GM18867 (cell line): ENCODE results near the gene ZC3H18.
A peak's percentile ranks its signal among the peaks of the same experiment; 100 is the strongest.
"Not testable (repeated sequence)": the region's sequence is repeated elsewhere in the genome, so short reads cannot be mapped to it uniquely, and the experiment has no call there.

Source experiments
- ATAC-seq: cut with Tn5 transposase; IDR thresholded peaks from one replicate; pipeline ENCODE4 v1.9.1; 2021; ENCODE audit warnings: mild to moderate bottlenecking, moderate library complexity; ENCODE audit not compliant: unreplicated experiment

ZC3H18 gene

DNA sequence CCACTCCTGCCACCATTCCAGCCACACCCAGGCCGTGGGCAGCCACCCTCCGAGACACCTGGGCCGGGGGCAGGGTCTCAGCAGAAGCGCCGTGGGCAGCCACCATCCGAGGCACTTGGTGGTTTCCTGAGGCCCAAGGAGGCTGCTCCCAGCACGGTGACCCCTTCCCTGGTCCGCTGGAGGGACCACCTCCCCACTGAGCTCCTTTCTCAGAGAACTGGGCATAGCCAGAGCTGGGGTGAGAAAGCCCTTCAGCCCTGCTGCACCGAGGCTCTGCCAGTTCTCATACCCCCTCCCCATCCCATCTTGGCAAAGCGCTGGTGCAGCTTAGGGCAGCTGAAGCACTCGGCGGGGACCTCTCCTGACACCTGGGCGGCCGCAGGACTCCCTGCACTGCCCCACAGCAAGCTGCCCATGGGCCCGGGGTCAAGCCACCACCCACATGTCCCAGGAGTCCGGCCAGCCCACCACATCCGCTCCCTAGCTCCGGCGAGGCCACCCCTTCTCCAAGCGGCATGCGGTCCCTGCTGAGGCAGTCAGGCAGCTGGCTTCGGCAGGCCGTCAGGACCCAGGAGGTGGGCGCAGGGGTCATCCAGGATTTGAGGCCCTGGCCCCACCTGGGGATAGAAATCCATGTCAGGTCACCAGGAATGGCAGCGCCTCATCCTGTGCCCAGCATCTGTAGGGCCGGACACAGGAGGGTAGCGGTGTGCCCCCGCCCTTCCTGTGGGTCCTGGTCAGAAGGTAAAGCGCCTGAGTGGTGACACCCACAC lies 82.0 kb downstream of the ZC3H18 start:
- ATAC-seq = no peak

DNA sequence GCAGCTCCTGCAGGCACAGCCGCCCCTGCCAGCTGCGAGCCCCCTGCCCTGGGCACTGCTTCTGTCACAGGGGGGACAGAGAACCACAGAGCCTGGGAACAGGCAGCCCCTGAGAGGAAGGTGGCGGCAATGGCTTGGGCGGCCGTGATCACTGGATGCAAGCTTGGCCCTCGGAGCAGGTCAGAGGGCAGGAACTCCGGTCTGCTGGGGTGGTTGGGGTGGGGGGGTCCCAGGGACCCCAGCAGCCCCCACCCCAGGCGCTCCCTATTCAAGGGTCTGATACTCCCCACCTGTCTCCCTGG lies 82.5 kb downstream of the ZC3H18 start:
- ATAC-seq = no peak

DNA sequence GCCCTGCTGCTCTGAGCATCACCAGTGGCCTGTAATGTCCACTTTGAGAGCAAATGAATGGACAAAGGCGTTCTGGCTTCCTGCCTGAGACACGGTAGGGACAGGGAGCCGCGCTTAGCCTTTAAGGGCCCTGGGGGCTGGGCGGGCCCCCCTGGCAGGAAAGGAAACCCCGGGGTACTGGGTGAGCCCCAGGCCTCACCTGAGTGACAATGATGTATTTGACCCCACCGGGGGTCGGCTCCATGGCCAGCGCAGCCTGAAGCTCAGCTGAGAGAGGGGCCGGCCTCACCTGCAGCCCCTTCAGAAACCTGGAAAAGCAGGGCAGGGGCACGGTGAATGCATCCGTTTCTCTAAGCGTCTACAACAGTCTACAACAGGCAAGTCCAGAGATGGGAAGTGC lies 82.9 kb downstream of the ZC3H18 start:
- no peak for ATAC-seq

DNA sequence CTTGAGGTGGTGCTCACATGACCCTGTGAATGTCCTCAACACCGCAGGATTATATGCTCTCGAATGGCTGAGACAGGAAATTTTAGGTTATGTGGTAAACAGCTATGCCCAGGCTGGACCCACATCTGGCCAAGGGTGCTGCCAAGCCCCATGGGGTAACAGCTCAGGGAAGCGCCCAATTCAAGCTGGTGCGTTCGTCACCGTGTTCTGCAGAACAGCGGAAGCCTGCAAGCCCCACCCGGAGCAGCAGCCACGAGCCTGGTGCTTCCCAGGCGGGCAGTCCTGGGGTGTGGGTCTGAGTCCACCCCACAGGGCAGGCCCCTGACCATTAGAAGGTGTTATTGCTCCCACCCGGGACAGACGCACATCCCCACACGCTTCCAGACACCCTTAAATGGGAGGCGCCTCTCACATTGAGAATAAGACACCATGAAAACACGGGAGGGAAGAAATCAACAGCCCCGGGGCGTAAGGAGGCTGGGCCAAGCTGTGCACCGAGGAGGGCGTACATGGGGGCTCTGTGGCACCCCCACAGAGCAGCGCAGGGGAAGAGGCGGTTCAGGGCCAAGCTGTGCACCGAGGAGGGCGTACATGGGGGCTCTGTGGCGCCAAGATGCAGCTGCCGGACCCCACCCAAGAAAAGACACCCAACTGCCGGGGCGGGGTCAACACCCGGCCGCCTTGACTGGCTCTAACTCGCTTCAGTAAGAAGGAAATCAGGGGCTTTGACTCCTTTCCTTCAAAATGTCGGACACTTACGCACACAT lies 83.6 kb downstream of the ZC3H18 start:
- ATAC-seq = no peak

DNA sequence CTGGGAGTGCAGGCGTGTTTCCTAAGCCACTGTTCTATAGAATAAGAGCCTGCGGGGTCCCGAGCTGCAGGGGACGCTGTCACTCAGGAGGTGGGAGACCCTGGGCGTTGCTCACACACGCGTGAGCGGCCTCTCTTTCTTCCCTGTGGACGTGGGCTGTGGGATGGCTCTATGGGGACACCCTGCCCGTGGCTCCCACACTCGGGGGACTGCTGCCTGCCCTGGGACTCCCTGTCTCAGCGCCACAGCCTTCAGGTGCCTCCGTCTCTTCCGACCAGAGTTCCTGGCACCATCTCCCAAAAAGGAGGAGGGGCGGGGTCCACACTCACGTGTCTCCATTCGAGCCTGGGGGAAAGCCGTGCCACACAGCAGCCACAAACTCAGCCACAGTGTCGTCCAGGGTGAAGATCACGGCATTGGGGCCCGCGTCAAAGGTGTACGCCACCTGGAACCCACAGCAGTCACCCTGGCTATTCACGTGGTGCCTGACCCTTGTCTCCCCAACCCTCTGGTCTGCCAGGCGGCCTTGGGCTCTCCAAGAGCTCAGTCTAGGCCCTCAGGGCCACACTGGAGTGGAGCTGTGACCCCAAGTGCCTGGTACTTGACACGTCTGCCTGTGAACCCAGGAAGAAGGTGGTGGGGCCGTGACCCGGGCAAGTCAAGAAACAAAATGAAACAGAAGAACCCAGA lies 84.3 kb downstream of the ZC3H18 start:
- no peak for ATAC-seq

DNA sequence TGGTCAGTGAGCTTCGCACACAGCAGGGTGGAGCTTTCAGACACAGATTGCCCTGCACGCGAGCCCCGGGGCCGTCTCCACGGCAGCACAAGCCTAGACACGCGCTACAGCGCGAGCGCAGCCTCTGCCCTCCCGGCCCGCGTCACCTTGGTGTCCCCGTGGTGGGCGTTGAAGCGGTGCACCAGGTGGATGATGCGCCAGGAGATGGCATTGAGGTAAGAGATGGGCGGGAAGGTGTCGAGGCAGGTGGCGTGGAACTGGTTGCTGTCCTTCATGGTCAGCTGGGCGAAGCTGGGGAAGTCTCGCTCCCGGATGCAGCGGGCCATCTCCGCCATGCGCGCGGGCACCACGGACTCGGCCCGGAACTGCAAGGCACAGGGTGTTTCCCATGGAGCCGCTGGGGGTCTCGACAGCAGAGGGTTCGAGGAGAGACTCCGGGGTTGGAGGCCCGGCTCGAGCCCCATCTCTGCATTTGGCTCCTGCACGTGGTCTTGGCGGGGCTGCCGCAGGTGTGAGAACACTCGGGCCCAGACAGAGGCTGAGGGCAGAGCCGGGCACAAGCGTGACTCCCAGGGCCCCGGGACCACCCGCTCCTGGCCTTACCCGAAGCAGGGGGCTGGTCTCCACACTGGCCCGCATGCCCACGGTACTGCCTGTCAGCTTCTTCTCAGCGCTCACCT lies 85.0 kb downstream of the ZC3H18 start:
- ATAC-seq = no peak

DNA sequence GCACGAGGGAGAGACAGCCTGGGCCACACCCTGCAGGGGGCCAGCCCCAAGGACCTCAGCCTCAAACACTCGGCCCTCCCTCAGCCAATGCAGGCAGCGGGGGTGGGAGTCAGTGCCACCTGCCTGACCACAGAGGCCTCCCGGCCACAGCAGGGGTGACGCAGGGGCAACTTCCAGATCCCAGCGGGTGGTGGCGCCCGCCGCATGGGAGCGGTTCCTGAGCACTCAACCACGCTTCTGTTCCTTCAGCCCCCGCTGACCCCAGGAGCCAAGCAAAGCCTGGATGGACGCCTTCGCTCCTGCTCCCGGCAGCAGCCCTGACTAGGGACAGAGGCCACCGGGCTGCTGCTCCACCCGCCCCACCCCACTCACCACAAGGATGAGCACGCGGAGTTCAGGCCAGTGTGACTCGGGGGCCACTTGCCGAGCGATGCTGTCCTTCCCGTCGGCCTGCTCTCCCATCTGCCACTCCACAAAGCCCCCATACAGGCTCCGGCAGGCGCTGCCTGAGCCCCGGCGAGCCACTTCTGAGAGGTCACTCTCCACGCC lies 85.6 kb downstream of the ZC3H18 start:
- no peak for ATAC-seq

DNA sequence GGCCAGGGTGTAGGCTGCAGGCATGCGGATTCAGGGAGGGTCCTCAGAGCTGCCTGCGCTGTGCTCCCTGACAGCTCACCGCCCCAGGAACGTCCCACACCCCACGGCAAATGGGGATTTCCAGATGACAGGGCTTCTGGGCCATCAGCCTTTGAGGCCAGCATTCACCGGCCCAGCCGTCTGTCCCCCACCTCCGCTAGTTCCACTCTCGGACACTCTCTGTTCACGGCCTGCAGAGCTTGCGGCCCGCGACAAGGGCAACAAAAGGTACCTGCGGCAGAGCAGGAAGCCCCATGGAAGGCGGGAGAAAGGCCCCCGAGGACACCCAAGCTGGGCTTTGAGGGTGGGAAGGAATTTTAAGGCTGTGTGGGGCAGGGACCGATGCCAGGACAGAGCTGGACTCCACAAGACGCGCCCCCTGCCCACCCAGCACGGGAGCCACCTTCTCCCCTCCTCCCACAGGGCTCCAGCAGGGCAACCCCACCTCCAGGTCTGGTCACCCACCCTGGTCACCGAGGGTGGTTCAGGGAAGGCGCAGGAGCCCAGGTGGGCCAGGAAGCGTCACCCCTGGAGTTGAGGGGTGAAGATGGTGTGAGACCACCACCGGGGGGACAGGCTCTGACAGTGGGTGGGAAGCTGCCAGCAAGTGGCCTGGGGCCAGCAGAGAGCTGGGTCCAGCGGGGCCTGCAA lies 86.2 kb downstream of the ZC3H18 start:
- ATAC-seq = no peak

DNA sequence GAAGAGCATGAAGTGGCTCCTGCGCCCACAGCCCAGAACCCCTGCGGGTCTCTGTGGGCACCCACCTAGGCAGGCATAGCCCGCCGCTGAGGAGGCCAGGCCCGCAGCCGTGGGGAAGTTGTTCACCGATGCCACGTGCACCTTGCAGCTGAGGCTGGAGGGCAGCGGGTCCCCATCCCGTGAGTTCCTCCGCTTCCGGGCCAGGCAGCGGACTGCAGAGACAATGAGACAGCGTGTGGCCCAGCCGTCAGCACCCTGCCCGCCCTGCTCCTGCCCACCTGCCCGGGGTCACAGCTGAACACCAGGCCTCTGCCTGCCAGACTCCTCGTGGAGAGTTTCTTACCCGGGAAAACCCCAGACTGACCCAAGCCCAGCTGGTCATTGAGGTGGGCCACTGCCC lies 87.2 kb downstream of the ZC3H18 start:
- ATAC-seq = no peak

DNA sequence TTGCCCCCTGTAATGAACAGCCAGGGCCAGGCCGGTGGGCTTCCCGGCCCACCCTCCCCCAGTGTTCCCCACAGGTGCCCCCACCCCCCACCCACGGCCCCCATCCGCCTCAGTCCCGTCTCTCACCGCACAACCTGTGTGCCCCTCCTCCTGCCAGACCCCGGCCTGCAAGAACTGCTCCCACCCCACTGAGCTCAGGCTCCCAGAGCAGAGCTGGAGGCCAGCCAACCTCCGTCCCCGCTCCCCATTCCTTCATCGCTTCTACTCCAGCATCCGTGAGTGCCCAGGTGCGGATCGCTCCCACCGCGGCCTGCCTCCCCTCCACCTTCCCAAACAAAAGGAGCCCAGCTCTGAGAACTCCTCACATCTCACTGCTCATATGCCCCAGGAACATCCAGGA lies 88.5 kb downstream of the ZC3H18 start:
- no peak for ATAC-seq

DNA sequence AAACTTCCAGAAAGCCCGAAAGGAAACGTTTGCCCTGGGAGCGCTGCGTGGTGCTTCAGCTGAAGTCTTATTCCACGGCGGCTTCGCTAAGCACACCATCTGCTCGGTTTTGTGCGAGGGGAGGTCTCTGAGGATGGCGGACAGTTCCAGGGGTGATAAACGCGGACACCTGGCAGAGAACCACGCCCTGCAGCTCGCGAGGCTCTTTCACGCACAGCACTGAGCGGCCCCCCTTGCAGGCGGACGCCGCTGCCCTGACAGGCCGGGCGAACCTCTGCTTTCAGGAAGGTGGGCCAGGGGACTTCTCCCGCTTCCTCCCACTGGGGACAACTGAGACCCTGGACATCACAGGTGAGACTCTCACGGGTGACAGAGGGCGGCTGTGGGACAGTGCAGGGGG lies 89.0 kb downstream of the ZC3H18 start:
- no peak for ATAC-seq

DNA sequence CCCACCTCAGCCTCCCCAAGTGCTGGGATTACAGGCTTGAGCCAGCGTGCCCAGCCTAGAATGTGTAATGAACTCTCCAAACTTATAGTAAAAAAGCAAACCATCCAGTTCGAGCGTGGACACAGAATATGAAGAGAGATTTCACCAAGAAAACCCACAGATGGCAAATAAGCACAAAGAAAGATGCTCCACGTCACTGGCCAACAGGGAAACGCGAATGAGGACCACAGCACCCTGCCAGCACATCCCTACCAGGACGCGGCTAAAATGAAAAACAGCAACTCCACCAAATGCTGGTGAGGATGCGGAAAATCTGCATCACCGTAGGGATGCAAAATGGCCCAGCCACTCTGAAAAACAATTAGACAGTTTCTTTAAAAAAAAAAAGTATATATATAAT lies 91.3 kb downstream of the ZC3H18 start:
- ATAC-seq = no peak

DNA sequence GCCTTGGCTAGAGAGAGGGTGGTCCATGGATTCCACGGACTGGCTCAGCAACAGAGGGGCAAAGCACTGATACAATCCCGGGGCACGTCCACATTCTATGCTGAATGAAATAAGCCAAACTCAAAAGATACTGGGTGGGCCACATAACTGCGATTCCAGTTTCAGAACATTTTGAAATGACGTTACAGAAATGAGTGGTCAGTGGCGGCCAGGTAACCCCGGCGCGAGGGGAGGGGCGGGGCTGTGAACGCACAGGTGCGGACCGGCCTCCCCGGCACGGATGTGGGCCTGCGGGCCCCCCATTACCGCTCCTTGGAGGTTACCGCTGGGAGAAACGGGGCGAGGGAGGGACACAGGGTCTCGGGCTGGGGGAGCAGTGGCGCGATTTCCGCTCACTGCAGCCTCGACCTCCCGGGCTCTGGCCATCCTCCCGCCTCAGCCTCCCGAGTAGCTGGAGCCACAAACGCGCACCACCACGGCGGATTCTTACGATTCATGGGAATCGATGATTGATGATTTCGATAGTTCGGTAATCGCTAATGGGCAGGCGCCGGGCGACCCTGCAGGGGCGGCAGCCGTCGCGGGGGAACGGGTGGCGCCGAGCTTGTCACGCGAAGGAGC lies 92.1 kb downstream of the ZC3H18 start:
- ATAC-seq = peak; percentile 5

DNA sequence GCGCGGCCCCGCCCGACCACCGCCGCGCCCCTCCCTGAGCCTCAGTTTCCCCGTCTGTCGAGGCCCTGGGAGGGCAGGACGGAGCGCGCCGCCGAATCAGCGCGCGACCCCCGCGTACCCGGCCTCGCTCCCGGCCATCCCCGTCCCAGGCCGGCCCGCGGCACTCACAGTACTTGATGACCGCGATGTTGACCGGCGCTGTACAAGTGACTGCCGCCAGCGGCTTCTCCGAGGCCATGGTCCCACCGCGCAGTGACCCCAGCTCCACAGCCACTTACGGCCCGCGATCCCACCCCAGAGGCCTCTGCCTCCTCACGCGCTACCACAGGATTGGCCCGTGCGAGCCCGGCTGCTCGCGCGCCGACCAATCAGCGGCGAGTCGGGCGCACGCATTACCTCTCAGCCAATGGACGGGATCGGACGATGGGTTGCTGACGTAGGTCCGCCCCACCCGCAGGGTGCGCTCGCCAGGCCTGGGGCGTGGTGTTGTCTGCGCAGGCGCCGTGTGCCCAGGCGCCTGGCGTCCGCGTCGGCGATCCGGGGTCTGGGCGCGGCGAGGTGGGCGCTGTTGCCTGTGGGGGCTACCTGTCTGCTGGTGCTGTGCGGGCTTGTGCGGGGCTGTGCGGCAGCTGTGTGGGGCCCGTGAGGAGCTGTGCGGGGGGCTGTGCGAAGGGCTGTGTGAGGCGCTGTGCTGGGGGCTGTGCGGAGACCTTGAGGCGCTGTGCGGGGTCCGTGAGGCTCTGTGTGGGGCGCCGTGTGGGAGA lies 92.8 kb downstream of the ZC3H18 start, which contains the start of gene MVD:
TSS of gene MVD (minus strand) at position 249 of the 764 bp plus-strand sequence. CDS start at position 238, 11 bp downstream.
- ATAC-seq = peak; percentile 93

DNA sequence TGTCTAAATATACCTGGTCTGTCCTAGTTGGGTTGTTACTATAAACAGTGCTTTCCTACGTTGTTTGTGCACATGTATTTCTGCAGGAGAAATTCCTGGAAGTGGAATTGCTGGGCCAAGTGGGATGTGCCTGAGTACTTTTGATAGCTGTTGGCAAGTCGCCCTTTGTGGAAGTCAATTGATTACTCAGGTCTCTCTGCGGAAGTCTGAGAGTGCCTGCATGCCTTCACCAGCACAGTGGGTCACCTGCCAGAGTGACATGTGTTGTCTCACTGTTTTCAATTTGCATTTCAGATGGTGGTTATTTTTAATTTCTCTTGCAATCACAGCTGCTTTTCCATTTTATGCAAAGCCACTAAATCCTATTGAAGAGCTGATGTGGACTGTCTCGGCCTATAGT lies 94.9 kb downstream of the ZC3H18 start:
- ATAC-seq = no peak

DNA sequence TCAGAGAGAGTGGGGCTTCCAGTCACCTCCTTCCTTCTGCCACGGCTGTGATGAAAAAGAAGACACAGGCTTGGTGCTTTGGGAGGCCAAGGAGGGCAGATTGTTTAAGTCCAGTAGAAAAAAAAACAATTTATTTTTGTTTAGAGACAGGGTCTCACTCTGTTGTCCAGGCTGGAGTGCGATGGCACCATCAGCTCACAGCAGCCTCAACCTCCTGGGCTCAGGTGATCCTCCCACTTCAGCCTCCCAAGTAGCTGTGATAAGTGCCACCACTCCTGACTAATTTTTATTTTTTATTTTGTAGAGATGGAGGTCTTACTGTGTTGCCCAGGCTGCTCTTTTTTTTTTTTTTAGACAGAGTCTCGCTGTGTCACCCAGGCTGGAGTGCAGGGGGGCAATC lies 95.4 kb downstream of the ZC3H18 start:
- no peak for ATAC-seq

DNA sequence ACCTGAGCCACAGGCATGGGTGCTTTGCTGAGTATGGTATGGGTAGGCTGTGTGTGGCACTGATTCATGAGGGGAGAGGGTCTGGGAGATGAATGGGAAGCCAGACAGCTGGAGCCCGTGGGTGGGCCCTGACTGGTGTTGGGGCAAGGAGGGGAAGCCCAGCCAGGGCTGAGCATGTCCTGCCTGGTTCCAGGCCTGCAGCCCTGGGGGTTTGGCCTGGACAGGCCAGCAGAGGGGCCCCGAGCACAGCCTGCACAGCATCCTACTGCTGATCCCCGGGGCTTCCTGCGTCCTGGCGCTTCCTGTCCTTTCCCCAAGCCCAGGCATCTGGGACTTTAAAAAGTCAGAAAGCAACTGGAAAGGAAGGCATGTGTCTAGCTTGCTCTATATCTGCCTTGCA lies 97.3 kb downstream of the ZC3H18 start:
- no peak for ATAC-seq

DNA sequence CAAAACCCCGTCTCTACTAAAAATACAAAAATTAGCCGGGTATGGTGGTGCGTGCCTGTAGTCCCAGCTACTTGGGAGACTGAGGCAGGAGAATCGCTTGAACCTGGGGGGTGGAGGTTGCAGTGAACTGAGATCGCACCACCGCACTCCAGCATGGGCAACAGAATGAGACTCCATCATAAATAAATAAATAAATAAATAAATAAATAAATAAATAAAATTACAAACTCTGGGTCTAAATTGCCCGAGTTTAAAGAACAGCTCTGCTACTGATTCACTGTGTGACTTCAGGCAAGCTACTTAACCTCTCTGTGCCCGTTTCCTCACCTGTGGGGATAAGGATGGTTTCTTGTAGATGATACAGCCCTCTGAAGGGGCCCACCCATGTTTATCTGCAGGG lies 99.3 kb downstream of the ZC3H18 start:
- not testable (repeated sequence) for ATAC-seq

DNA sequence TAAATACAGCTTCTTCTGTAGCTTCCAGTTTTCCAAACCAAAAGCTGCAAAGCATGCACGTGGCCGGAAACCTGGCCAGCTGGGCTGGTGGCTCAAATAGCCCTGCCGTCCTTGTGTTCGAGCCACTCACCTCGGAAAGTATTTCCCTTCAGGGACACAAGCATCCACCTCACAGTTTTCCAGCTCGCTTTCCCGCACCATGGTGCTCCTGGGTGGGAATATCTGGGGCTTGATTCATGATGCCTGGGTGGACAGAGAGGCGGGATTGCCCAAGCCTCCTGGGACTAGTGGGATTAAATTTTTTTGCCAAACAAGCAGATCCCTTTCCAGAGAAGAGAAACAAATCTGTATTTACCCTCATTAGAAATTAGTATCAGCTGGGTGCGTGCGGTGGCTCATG lies 99.8 kb downstream of the ZC3H18 start:
- no peak for ATAC-seq
